CD4-positive, alpha-beta T cell treated with Interferon gamma for 1 hour (primary cell): Measurements from ENCODE around the gene SEC22B.
"Not testable (repeated sequence)": the region's sequence is repeated elsewhere in the genome, so short reads cannot be mapped to it uniquely, and the experiment has no call there.

Experiments
- DNase-seq: peaks from one replicate; pipeline ENCODE4 v3.0.0-alpha.2; 2020

SEC22B gene

GRCh38 chr1:120176092-120176855 lies at the start of gene SEC22B:
Gene SEC22B (minus strand): TSS chr1:120176520. CDS start chr1:120176381, 139 bp downstream.
- DNase-seq, result peak; percentile 92

DNA sequence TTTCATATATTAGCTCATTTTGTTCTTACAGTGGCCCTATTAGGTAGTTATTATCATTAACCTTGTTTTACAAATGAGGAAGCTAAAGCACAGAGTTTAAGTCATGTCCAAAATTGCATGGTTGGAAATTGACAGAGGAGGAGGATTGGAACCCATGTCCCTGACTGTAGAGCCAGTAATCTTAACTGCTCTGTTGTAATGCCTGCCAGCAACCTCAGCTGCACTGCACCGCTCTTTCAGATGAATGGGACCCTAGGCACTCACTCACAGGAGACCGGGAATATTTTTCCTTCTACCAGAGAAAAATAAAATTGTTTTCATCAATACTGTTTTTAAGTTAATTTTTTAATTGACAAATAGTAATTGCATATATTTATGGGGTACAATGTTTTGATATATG lies 41.6 kb upstream of the SEC22B start:
- DNase-seq, result not testable (repeated sequence)

DNA sequence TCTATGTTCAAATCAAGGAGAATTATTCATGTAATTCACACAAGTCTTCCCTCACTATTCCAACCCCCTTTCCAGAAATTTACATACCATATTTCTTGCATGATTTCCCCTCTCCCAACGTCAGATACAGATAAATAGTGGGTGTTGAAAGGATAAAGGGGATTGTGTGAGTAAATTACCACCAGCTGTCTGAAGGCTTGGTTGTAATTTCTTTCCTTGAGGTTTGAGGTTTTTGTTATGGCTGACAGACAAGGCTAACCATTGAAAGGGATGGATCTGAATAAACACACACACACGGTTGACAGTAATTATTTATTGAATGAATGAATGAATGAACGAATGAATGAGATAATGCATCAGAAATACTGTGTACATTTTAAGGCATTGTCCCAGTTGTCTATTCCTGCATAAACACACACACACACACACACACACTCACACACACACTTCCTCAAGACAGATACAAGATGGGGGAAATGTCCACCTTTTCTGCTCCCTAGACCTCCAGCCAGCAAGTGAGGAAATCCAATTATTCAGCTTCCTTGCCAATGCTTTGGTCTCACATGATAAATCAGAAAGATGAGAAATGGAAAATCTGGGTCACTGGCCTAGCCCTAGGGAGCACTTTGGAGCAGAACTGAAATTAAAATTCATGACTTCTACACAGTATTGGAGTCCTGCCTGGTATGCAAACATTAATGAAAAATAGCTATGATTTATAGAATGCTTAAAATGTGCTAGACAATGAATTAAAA lies 41.0 kb upstream of the SEC22B start:
- DNase-seq, result not testable (repeated sequence)

DNA sequence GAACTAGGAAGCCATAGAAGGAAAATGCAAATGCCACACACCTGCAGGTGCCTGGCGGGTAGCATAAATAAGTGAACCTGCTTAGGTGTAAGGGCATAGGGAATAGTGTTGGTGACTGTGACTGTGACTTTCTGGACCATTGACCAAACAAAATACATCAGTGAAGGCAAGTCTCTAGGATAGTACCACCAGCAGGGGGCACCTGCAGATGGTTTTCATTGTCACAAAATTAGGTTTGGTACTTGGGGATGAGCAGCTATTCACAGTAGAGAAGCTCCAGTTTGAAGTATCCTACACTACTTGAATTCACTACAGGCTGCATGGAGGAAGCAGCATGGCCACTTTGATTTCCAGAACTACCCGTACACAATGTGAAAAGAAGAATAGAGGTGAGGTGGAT lies 37.3 kb upstream of the SEC22B start:
- not testable (repeated sequence) for DNase-seq

- DNase-seq, result not testable (repeated sequence)
Measured at GRCh38 chr1:120210754-120211153, 34.4 kb upstream of the SEC22B start.

DNA sequence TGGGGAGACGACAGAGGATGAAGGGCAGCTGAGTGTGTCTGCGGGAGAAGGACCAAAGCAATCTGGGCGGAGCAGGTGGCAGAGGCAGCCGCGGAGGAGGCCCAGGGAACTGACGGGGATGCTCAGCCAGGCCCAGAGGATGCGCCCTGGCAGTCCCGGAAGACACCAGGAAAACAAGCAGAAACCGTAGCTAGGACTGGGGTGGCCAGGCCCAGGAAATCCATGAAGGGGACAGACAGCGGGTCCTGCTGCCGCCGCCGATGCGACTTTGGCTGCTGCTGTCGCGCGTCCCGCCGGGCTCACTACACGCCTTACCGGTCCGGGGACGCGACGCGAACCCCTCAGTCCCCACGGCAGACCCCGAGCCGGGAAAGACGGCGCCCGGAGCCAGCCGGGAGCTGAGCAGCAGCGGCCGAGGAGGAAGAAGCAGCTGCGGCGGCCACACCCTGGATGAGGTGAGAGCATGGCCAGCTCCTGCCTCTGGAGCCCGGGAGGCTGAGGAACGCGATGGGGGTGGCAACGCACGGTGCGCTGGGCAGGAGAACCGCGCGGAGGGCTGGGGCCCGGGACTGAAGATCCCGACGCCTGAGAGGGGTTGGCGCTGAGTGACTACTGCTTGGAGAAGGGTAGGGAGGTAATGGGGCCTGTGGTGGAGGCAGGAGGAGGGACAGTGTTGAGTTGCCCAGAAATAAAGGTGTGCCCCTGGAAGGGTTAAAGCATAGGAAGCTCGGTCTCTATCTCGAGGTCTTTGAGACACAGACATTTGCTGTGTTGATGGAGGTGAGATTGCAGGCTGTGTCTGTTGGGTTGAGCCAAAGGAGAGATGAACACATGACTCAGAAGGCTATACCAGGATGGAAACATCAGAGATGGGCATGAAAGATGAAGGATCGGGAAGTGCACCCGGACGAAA lies 20.8 kb upstream of the SEC22B start:
- DNase-seq, result not testable (repeated sequence)

- not testable (repeated sequence) for DNase-seq
Measured at GRCh38 chr1:120188626-120189025, 12.3 kb upstream of the SEC22B start.

GRCh38 chr1:120182176-120182707 lies 5.9 kb upstream of the SEC22B start:
- DNase-seq, result not testable (repeated sequence)

DNA sequence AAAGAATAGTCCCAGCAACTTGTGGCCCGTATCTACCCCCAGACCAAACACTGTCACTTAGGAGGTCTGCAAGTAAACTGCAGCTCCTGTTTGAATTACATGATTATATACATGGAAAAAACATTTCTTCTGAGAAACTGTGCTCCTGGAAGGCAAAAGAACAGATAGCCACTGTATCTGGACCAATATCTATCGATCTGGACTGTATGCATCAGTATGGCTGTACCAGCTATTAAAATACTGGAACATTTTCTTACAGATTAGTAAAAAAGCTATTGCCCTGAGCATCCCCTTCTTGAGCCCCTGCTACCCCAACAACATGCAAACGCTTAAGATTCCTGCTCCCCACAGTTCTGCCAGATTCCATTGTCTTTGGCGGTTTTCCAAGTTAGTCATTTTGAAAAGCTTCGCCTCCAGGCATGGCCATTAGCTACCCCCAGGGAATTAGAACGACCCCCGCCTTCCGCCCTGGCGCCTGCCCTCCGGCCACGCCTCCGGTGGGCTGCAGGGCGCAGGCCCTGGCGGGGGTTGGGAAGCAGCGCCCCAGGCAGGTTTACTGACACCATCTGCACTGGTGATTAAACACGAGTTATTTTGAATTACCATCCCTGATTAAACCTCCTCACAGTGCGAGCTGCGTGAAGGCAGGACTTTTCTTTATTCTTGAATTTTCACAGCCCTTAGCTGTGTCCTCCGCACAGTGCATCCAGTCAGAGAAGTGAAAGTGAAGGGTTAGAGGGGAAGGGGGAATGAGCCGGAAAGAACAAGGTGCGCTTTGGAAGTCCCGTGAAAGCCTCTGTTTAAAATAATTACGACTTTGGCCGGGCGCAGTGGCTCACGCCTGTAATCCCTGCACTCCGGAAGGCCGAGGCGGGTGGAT lies 3.7 kb upstream of the SEC22B start:
- not testable (repeated sequence) for DNase-seq

GRCh38 chr1:120178799-120179756 lies 2.8 kb upstream of the SEC22B start:
- DNase-seq, result no peak

GRCh38 chr1:120178058-120178457 lies 1.7 kb upstream of the SEC22B start:
- DNase-seq, result not testable (repeated sequence)

- DNase-seq, result not testable (repeated sequence)
Measured at GRCh38 chr1:120175688-120176087, 632 bp downstream of the SEC22B start.

- not testable (repeated sequence) for DNase-seq
Measured at GRCh38 chr1:120164761-120165160, 11.6 kb downstream of the SEC22B start.

DNA sequence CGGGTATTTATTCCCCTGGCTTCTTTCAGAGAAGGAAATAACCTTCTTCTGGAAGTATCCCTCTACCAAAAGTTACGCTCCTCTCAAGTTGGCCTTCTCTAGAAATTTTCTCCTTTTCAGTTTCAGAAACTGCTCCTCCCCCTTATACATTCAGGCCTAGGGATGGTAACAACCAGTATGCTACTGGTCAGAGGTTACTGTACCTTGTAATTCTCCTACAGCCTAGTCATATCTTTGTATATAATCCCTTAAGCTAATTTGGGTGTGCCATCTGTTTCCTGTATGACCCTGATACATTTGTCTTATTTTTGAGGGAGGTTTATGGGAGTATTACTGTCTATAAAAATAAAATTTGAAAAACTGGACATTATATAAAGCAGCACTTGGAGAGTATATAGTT lies 14.3 kb downstream of the SEC22B start:
- not testable (repeated sequence) for DNase-seq

GRCh38 chr1:120158495-120158894 lies 17.8 kb downstream of the SEC22B start:
- DNase-seq, result not testable (repeated sequence)

- DNase-seq, result not testable (repeated sequence)
Measured at GRCh38 chr1:120158086-120158485, 18.2 kb downstream of the SEC22B start.

DNA sequence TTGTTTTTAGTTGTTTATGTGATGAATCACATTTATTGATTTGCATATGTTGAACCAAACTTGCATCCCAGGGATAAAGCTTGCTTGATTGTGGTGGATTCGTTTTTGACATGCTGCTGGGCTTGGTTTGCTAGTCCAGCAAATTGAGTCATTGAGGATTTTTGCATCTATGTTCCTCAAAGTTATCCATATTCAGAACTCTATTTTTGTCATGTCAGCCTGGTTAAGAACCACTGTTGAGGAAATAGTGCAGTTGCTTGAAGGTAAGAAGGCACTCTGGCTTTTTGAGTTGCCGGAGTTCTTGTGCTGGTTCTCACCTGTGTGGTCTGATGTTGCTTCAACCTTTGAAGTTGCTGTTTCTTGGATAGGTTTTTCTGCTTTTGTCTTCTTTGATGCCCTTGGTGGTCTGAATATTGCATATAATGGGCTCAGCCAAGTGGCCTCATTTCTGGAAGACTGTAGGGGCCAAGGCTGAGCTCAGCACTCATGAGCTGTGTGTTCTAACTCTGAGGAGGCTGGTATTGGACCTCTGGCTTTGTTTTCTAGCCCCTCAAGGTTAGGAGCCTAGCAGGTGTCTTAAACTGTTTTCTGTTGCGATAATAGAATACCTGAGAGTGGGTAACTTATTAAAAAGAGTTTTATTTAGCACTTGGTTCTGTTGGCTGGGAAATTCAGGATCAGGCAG lies 26.0 kb downstream of the SEC22B start:
- not testable (repeated sequence) for DNase-seq

DNA sequence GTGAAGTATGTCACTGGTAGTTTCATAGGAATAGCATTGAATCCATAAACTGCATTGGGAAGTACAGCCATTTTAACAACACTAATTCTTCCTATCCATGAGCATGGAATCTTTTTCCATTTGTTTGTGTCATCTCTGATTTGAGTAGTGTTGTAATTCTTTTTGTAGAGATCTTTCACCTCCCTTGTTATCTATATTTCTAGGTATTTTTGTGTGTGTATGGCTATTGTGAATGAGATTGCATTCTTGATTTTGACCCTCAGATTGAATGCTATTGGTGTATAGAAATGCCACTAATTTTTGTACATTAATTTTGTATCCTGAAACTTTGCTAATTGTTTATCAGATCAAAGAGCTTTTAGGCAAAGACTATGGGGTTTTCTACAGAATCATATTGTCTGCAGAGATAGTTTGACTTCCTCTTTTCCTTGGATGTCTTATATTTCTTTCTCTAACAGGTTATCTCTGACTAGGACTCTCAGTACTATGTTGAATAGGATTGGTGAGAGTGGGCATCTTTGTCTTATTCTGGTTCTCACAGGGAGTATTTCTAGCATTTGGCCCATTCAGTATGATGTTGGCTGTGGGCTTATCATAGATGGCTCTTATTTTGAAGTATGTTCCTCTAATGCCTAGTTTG lies 26.8 kb downstream of the SEC22B start:
- DNase-seq, result not testable (repeated sequence)

DNA sequence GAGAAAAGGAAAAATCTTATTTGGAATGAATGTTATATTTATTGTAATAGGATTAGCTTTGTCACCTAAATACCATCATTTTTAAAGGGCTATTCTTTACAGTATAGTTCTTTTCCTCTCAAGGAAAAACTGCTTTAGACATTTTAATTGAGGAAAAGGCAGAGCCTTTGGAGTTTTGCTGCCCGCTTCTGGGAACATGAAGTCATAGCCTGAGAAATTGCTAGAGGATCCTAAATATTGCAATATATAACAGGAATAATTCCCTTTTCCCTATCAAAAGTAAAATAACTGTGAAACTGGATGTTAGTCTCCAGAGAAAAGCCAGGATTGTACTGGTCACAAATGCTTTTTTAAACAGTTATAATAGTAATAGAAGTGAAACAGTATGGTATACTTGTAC lies 30.5 kb downstream of the SEC22B start:
- DNase-seq, result not testable (repeated sequence)
